Measurements from ENCODE around the gene MMP24.

Gene MMP24

DNA sequence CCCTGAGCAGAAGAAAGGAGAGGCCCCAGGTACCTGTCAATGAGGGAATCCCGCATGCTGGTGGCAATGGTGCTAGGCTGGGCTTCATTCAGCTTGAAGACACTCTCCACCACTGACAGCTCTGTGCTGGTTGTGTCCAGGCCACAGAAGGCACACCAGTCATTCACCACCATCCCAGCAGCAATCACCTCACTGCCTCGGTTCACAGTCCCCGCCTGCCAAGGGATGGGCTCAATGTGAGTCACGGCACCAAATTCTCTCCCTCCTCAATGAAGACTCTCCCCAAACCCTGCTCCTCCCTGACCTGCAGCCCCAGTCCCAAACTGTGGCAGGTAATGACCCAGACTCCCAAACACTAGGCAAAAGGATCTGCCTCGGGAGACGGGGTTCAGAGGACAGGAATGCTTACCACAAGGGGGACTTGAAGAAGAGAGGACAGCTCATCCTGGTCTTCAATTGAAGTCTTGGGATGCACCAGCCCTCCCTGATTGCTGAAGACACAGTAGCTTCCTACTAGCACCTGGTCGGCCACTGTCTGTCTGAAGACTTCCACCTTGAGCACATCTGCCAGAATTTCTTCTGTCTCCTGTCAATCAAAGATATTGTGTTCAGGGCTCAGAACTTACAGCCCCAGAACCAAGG is 53.2 kb downstream of the MMP24 start:
- no peak for DNase-seq (ENCODE audit: low read depth)

DNA sequence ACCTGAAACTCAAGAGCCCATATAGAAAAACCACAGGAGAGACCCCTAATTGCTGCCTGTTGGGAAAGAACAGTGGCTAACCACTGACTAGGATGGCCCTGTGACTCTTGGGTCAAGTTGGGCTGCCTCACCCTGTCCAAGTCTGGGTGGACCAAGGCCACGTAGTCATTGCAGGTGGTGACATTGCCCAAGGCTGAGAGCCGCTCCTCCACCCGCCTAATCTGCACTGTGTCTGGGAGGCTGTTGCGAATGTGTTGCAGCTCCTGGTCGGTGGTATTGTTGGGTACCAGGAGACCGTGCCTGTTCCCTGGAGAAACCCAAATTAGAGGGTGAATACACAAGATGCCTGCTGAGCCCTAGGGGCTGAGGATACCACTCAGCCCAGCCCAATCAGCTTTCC is 54.0 kb downstream of the MMP24 start:
- DNase-seq (ENCODE audit: low read depth), result no peak

DNA sequence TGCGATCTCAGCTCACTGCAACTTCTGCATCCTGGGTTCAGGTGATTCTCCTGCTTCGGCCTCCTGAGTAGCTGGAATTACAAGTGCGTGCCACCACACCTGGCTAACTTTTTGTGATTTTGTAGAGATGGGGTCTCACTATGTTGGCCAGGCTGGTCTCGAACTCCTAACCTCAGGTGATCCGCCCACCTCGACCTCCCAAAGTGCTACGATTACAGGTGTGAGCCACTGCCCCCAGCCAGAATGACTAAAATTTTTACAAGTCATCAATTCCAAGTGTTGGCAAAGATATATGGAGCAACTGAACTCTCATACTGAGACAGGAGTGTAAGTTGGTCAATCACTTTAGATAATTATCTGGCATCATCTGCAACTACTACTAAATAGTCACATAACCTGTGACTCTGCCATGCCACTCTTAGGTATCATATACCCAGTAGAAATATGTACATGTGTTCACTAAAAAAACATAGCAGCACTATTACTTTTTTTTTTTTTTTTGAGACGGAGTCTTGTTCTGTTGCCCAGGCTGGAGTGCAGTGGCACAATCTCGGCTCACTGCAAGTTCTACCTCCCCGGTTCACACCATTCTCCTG is 55.1 kb downstream of the MMP24 start:
- no peak for DNase-seq (ENCODE audit: low read depth)

DNA sequence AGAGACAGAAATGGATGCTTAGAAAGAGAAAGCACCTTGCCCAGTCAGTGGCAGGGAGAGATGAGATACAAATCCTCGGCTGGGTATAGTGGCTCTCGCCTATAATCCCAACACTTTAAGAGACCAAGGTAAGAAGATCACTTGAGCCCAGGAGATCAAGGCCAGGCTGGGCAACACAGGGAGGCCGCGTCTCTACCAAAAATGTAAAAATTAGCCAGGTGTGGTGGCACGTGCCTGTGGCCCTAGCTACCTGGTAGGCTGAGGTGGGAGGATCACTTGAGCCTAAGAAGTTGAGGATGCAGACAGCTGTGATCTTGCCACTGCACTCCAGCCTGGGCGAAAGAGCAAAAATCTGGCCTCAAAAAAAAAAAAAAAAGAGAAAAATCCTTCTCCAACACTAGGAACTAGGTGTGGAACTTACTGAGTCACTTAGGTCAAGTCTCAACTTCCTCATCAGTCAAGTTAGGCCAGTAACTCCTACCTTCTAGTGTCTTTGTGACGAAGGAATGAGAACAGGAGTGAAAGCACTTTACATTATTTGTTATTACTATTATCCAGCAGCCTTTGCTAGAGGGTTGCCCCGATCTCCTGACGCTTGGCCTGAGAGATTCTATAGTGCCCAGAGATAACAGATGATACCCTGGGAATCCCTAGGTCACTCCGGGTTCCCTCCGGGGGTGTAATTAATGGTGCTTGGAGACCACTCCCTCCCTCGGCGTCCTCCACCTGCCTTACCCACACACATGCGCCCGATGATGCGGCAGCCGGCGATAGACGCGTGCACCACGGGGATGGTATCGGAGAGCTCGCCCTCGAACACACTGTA is 57.2 kb downstream of the MMP24 start:
- DNase-seq (ENCODE audit: low read depth), result no peak

DNA sequence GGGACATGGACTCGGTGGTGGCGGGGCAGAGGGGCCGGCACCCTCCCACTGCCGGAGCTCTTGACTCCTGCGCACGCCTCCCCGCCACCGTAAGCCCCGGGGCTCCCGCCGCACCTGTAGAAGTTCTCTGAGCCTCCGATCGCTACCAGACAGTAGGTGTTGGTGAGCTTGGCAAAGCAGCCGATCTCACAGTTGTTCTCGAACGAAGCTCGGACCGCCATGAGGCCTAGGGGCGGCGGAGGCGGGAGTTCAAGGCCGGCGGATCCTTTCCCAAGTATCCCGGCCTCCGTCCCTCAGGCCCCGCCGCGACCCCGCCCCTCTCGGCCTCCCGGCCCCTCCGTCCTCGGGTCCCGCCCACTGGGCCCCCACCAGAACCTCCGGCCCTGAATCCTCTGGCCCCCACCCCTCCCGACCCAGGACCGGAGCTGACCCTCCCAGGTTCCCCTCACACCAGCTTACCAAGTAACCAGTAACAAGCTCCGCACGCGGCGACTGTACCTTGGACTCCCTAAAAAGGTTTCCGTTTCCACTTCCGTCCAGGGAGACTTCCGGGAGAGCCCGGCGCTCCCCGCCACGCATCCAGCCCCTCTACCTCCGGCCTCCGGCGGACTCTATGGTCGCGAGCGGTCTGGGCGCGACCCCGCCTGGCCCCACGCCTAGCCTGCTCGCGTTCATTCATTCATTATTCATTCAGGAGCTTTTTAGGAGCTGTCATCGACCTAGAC is 57.9 kb downstream of the MMP24 start, which contains the start of gene EIF6:
Gene EIF6, minus strand, starts transcription at position 506 of the 725 bp plus-strand sequence. Its CDS starts 285 bp downstream, at position 221.
- DNase-seq (ENCODE audit: low read depth), result peak; percentile 56

DNA sequence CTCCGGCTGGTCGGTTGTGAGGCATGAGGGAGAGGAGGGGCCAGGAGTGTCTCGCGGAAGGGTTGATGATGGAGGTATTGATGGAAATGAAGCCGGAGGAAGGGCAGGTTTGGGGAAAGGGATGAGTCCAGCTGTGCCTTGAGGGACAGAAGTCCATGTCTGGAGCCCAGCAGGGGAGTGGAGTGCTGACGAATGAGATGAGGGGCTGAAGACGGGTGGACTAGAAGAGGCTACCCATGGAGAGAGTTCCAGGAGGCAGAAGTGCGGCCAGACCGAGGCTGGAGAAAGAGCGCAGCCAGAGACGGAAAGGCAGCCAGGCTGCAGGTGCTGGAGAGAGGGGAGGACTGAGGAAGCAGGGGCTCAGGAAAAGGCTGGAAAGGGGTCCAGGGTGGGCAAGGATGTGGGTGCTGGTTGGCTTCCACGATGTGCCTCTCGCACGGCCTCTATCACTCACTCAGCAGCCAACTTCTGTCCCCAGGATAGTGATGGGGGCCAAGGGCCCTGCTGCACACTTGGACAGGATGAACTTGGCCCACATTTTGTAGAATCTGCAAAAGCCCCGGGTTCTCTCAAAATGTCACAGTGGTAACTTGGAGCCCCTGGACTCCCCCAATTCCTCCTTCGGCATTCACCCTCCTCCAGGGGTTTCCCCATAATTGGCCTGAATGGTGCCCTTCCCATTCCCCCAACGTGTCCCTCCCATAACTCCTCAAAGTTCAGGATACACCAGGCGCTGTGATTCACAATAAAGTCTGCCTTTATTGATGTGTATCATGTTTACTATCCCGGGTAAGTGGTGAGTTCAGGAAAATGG is 58.7 kb downstream of the MMP24 start:
- DNase-seq (ENCODE audit: low read depth), result no peak

DNA sequence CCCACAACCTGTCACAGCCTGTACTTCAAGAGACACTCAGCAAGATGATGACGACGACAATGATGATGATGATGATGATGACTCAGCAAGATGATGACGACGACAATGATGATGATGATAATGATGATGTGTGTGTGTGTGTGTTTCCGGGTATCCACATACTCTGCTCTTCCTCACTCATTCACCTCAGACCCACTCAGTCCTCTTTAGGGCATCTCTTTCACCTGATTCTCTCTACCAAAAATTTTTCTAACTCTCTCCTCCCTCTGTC is 59.3 kb downstream of the MMP24 start:
- DNase-seq (ENCODE audit: low read depth), result no peak

DNA sequence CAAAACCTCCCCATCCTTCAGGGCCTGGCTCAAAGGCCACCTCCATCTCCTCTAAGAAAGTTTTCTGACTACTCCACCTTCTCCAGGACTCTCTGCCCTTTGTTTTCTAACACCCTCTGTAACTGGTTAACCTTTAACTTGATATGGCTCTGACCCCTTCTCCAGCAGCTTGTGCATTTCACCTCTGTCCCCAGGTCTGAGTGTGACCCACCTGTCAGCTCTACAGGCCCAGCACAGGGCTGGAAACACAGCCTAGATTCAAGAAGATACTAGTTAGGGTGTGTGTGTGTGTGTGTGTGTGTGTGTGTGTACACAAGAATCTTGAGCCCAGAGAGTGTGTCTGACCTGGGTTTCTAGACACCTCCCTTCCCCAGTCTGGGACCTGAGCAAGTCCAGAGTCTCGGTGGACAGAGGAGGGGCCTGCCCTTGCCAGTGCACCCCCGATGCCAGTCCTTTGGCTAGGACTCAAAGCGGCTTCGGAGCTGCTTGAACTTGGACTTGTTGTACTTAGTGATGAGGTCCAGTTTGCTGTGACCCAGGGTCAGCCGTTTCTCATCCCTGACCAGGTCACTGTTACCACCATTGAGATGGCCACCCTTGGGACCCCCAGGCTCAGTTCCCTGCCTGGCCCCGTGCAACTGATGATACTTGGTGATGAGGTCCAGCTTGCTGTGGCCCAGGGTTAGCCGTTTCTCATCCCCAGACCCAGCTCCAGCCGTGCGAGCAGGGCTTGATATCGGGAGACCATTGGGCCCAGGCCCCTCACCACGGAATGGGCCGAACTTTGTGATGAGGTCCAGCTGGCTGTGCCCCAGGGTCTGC is 59.8 kb downstream of the MMP24 start:
- no peak for DNase-seq (ENCODE audit: low read depth)

DNA sequence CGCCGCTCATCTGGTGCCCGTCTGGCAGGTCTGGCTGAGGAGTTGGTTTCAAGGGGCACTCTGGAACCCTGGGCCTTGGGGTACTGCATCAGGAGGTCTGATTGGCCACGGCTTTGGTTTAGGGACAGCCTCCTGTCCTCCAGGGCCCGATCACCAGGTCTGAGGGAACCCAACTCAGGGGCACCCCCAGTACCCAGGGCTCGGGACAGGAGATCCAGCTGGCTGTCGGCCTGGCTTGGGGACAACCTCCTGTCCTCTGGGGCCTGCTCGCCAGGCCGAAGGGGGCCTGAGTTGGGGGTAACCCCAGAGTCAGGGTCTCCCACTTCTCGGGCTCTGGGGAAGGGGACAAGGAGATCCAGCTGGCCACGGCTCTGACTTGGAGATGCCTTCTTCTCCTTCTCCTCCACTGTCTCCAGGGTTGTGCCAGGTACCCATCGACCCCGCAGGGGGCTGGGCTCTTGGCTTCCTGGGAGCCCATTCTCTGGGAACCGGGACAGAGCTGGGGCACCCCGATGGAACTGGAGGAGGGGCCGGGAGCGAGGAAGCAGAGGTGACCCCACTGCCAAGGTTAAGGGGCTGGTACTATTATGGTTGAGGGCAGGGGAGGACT is 60.5 kb downstream of the MMP24 start:
- DNase-seq (ENCODE audit: low read depth), result no peak

DNA sequence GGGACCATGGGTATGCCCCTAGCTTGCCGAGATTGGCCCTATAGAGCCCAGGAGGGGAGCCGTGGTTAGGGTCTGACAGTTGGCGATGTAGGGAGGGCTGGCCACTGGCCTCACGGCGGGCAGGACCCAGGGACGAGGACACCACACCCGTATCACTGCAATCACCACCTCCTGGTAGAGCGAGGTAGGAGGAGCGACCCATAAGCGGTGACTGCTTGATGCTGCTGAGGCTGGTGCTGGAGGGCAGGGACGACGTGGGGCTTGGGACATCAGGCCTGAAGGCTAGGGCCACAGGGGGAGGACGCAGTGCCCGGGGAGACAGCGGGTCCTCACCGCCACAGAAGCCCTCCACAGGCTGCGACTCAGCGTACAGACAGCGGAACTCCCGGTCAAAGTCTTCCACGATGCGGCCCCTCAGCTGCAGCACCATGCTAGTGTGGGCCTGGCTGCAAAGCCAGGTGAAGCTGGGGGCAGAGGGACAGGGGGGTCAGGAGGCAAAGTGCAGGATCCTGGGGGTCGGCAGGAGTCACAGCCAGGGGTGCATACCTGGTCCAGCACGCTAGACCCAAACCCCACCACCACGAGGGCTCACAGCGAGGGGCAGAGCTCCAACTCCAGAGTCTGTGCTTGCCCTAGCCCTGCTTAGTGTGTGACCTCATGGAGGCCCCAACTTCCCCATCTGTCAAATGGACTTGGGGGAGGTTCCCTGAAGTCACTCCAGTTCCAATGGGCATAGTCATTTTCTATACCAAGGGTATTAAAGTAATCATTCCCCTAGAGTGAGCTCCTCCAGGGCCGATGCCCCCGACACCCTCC is 61.2 kb downstream of the MMP24 start:
- no peak for DNase-seq (ENCODE audit: low read depth)

DNA sequence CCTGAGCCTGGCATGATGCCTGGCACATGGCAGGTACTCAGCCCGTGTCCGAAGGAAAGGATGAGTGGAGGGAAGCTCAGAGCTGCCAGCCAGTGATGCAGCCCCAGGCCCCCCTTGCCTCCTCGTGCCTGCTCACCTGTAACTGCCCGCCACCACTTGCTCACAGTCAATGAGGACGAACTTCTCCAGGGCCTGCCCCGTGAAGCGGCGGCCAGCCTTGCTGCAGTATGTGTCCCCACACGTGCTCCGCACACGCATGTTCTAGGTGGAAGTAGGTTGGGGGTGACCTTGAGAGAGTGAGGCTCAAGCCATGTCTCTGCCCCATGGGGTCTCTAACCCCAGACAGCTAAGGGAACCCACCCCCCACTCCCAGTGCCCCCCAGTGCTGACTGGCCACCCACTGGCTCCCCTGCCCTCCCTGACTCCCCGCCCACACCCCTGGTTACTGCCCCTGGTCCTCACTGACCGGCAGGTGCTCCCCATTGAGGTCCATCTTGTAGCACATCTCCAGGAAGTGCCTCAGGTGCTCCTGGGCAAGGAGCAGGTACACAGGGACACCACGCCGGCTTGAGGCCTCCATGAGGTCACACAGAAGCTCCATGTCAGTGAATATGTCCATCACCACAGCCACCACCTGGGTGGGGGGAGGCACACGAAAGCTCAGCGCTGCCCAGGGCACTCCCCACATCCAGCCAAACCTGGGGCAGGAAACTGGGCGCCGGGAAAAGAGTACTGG is 62.0 kb downstream of the MMP24 start:
- DNase-seq (ENCODE audit: low read depth), result no peak

DNA sequence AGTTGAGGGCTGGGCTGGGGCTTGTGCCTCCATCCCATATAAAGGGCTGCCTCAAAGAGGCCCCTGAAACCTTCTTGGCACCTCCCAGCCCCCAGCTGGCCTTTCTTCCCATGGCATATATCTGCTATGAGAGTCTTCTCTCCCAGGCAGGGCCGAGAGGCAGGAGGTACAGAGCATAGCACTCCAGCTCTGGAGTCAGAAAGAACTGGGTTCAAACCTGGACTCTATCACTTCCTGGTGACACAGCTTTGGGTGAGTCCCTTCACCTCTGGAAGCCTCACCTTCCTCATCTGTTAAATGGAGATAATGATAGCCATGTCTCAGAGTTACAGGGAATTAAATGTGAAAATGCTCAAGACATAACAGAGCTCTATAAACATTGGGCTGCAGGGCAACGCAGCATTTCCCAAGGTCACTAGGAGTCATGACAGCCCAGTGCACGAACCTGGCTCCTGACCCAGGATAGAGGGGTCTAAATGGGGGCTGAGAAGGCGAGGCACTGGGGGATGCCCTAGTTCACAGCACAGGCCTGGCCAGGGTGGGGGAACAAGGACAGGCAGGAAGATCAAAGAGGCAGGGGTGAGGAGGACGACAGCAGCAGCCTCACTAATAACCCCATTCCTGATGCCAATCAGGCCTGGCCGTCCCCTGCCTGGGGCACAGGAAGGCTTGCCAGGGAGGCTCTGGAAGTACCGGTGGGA is 63.8 kb downstream of the MMP24 start:
- no peak for DNase-seq (ENCODE audit: low read depth)

DNA sequence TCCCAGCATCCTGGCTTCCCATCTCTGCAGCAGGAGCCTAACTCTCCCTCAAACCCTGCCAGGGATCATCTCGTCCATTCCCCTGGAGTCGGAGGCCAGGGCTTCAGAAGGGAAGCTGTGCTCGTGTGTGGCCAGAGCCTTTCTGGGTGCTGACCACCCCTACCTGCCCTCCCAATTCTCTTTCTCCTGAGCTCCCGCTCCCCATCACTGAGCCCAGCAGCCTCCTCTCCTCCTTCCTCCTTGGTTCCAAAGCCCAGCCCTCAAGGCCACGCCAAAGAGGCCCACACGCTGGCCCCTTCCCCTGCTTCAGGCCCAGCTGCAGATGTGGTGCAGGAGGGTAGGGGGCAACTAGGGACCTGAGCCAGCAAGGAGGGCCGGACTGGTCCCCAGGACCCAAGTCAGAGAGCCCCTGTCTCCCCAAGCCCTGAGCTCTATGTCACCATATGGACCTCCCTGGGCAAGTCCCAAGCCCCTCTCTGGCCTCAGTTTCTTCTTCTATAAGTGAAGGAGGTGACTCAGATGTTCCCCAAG is 64.5 kb downstream of the MMP24 start:
- no peak for DNase-seq (ENCODE audit: low read depth)

DNA sequence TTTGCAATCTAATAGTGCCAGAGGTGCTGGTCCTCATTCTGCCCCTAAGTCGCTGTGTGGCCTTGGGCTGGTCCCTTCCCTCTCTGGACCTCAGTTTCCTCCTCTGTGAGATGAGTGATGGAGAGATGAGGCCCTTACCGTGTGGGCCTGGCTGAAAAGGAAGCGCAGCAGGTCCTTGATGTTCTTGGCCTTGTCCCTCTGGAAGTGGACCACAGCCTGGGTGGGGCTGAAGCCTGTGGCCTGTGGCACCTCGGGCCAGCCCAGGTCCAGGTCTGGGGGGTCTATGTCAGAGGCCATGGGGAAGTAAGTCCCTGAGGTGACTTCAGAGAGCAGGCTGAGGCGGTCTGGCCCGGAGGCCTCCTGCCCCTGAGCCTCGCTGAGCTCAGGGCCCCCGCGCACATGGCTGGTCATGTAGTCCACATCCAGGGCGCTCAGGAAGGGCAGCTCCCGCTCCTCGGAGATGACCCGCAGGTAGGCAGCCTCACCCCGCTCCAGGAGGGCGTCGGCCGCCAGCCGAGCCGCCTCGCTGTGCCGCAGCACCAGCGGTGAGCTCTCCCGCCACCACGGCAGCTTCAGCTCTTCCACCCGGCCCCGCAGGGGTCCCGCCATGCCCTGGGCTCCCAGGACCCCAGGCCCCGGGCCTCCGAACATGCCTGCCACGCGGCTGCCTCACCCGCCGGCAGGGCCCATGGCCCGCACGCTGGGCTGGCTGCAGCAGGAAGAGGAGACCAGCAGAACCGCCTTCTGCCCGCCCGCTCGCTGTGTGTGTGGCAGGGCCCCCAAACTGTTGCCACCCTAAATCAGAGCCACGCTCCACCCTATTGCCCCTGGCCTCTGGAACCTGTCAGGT is 65.4 kb downstream of the MMP24 start, which contains the start of gene FAM83C:
Gene FAM83C, minus strand, starts transcription at position 772 of the 850 bp plus-strand sequence. Its CDS starts 121 bp downstream, at position 651.
- no peak for DNase-seq (ENCODE audit: low read depth)

DNA sequence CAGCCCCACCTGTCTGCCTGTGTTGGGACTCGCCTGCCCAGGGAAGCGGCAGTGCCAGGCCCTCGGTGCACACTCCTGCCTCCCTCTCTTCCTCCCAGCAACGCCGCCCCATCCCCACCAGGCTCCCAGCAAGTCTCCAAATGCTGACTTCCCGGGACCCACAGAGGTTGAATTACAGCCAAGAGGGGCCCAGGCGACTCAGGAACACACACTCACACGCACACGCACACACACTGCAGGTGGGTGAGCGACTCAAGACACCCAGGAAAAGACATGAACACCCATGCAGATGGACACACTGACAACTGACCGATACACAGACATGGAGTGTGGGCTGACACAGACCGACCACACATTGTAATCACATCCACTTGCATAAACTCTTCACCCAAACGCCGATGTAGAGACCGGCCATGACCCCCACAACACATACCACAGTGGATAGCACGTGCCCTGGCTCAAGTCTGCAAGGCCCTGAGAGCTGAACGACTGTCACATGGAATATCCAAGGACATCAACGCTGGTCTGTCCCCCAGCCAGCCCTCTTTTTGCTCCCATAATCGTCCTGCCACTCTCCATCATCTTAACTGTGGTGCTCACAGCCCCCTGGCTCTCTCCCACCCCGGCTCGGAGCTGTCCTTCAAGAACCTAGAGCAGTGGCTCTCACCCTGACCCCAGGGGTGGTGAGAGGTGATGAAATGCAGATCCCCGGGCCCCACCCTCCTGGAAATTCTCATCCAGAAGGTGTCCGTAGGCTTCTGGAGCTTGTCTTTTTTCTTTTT is 66.2 kb downstream of the MMP24 start:
- no peak for DNase-seq (ENCODE audit: low read depth)
